ENCODE measurements around the gene MBP.
A peak's percentile ranks its signal among the peaks of the same experiment; 100 is the strongest.

DNA sequence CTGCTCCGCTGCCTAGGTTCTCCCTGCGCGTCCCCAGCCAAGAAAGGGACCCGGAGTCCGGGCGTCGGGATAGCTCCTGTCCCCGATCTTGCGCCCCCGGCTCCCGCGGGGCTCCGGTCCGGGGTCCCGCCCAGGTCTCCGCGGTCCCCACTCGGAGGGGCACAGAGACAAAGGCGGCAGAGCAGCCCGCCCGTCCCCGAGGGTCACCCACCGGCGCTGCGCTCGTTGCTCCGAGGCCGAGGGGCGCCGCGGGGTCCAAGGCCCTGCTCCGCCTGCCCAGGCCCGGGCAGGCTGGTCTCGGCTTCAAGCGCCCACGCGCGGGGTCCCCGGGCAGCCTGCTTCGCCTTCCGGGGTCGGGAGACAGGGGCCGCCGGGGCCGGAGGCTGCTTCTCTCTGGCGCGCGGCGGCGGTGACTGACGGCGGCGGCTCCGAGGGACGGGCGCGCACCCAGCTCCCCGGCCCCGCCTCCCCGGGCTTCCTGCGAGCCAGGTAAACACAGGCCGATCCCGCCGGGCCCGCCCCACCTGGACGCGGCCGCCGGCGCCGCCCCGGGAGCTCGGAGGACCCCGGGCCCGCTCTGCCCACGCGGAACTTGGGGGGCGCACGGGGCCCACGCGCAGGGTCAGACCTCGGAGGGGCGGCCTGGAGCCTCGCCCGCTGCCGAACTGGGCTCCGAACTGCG lies at the start of gene MBP:
- TF ChIP-seq, protein P1, sequence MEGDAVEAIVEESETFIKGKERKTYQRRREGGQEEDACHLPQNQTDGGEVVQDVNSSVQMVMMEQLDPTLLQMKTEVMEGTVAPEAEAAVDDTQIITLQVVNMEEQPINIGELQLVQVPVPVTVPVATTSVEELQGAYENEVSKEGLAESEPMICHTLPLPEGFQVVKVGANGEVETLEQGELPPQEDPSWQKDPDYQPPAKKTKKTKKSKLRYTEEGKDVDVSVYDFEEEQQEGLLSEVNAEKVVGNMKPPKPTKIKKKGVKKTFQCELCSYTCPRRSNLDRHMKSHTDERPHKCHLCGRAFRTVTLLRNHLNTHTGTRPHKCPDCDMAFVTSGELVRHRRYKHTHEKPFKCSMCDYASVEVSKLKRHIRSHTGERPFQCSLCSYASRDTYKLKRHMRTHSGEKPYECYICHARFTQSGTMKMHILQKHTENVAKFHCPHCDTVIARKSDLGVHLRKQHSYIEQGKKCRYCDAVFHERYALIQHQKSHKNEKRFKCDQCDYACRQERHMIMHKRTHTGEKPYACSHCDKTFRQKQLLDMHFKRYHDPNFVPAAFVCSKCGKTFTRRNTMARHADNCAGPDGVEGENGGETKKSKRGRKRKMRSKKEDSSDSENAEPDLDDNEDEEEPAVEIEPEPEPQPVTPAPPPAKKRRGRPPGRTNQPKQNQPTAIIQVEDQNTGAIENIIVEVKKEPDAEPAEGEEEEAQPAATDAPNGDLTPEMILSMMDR (IDR thresholded peaks at IDR 0.05; ENCODE audit: extremely low read depth in 1 of 2, insufficient read depth in 1 of 2, low read depth in 1 of 2, low read length in 2 of 2), result no peak
- peak; percentile 49 for TF ChIP-seq EZH2 (IDR thresholded peaks at IDR 0.05; ENCODE audit: borderline replicate concordance, low read depth, low read length, severe bottlenecking)

All from endothelial cell of umbilical vein (primary cell).